Hematopoietic multipotent progenitor cell (in vitro differentiated cells): ENCODE measurements around the gene CGB3. TPM values are rescaled to one million over a fixed set of nuclear protein-coding genes. Genes with fewer than 3 reads are reported as not detected.
"Not testable (repeated sequence)": the region's sequence is repeated elsewhere in the genome, so short reads cannot be mapped to it uniquely, and the experiment has no call there.

ENCODE experiments used
- DNase-seq, 3 donors: peaks; one replicate each; pipeline ENCODE4 v3.0.0-alpha.2; 2011 to 2015; ENCODE audit warnings: low read depth in 2 of 3, low spot score in 2 of 3
- total RNA-seq: library from RNA; depleted of rRNA; stranded (reverse); fragments of >200 nt; gene quantifications from one replicate; pipeline ENCODE4 v1.2.3, GENCODE V29; 2012

The CGB3 gene
- total RNA-seq, 1 donor, result not detected

- not testable (repeated sequence) for DNase-seq
These were observed 19.4 kb upstream of the CGB3 start, which contains the start of gene CGB5 for GRCh38 chr19:49043548-49043947. Gene CGB5 (plus strand): TSS chr19:49043848. CDS start chr19:49044210, 362 bp downstream.

GRCh38 chr19:49042666-49043065, 18.5 kb upstream of the CGB3 start:
- not testable (repeated sequence) for DNase-seq

- no peak for DNase-seq
These were observed 18.0 kb upstream of the CGB3 start for GRCh38 chr19:49042177-49042576.

GRCh38 chr19:49039736-49040135, 15.6 kb upstream of the CGB3 start:
- not testable (repeated sequence) for DNase-seq

GRCh38 chr19:49038557-49039276, 14.6 kb upstream of the CGB3 start:
- DNase-seq, result not testable (repeated sequence)

GRCh38 chr19:49038111-49038510, 14.0 kb upstream of the CGB3 start:
- DNase-seq, result not testable (repeated sequence)

DNA sequence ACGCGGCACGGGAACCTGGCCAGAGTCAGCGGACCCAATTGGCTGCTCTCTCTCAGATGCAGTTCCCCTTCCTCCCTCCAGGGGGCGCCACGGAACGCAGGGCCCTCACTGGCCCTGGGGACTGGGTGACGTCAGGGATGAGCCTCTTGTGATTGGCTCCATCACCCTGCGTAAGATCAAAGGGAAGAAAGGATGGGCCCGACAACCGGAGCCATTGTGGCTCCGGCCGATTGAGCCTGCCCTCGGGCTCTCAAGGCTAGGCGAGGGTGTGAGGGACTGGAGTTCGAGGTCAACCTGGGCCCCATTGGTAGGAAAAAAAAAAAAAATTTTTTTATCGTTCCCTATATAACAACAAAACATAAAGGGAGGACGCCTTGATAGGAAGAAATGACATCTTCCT, 12.7 kb upstream of the CGB3 start, which contains the start of gene CGB1:
Gene CGB1 (minus strand): TSS at position 81 of the 400 bp plus-strand sequence. CDS start 184 bp downstream, outside the sequence.
- not testable (repeated sequence) for DNase-seq

GRCh38 chr19:49031642-49032301, 7.6 kb upstream of the CGB3 start, which contains the start of gene CGB2:
Gene CGB2 (plus strand): TSS chr19:49031890. CDS start chr19:49032096, 206 bp downstream.
- DNase-seq, result peak in 2 of 3 donors; percentile 50 to 60

DNA sequence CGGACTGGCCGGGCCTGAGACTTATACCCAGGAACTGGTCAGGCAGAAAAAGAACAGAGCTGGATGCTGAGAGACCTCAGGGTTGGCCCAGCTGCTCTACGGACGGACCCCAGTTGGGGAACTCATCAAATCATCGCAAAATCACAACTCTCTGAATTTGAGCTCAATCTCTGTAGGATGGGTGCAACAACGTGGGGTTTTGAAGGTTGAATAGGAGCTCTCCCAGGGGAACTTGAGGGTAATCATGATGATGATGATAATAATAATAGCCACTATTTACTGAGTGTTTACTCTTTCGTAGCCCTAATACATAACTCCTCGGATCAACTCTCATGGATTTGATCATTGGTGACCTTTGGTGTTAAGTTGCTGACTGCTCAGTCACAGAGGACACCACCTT, 6.2 kb upstream of the CGB3 start:
- DNase-seq, result not testable (repeated sequence)

DNA sequence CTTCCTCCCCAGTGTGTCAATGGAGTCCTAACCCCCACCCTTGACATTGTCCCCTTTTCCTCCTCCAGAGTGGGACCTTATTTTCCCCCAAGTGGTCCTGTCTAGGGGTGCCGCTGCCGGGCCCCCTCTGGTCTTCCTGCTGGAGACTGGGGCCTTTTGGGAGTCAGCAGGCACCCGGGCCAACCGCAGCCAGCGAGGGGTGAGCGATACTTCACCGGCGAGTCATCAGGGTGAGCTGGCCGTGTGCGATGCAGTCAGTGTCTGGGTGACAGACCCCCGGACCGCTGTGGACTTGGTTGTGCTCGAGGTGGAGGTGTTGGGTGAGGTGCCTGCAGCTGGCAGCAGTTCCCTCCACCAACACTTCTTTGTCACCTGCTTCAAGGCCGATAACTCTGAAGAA, 5.6 kb upstream of the CGB3 start:
- DNase-seq, result not testable (repeated sequence)

- not testable (repeated sequence) for DNase-seq
These were observed 4.6 kb upstream of the CGB3 start for GRCh38 chr19:49028686-49029085.

- DNase-seq, result not testable (repeated sequence)
These were observed 1.5 kb upstream of the CGB3 start for GRCh38 chr19:49025599-49025998.

GRCh38 chr19:49025088-49025487, 955 bp upstream of the CGB3 start:
- not testable (repeated sequence) for DNase-seq

GRCh38 chr19:49022116-49022515, 2.0 kb downstream of the CGB3 start:
- no peak for DNase-seq

- no peak for DNase-seq
These were observed 2.9 kb downstream of the CGB3 start for GRCh38 chr19:49020931-49021895.

DNA sequence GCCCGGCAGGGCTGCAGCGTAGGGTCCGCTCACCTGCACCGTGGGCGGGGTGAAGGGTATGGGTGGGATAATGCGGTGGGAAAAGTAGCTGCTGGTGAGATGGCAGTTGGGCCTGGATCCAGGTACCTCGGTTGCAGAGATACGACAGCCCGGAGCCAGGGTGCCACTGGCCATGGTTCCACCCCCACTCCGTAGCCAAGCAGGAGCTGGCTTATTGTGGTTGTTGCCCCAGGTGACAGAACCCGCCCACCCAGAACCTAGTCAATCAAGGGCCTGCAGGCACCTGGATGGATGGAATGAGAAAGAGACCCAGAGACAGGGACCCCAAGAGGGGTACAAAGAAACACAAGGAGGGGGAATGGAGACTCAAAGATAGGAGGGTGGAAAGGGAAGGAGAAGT, 3.8 kb downstream of the CGB3 start:
- no peak for DNase-seq

DNA sequence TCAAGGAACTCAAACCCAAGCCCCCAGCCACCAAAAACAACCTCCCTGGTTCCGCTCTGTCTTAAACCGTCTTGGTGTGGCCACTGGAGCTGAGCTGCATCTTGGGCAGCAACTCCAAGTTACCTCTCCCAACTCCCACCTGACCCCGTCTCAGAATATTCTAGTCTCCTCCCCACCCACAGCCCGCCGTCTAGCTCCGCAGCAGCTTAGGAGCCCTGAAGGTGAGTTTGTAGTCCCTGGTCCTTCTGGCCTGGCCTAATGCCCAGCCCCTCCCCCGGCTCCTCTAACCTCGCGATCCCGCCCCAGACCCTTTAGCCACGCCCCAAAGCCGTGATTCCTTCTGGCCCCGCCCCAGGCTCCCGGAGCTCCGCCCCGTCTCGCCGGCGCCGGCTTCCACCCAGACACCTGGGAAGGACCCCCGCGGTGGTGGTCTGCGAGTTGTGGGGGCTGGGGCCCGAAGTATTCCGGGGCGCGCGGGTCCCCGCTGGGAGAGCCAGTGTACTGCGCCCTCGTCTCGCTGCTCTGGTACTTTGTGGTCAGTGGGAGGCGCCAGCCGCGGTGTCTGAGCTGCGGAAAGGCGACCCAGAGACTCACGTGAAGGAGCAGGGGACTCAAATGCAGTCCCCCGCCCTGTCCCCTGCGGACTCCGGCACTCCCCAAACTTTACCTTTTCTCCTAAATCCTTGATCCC, 4.7 kb downstream of the CGB3 start:
- peak in 2 of 3 donors; percentile 38 to 46 for DNase-seq

DNA sequence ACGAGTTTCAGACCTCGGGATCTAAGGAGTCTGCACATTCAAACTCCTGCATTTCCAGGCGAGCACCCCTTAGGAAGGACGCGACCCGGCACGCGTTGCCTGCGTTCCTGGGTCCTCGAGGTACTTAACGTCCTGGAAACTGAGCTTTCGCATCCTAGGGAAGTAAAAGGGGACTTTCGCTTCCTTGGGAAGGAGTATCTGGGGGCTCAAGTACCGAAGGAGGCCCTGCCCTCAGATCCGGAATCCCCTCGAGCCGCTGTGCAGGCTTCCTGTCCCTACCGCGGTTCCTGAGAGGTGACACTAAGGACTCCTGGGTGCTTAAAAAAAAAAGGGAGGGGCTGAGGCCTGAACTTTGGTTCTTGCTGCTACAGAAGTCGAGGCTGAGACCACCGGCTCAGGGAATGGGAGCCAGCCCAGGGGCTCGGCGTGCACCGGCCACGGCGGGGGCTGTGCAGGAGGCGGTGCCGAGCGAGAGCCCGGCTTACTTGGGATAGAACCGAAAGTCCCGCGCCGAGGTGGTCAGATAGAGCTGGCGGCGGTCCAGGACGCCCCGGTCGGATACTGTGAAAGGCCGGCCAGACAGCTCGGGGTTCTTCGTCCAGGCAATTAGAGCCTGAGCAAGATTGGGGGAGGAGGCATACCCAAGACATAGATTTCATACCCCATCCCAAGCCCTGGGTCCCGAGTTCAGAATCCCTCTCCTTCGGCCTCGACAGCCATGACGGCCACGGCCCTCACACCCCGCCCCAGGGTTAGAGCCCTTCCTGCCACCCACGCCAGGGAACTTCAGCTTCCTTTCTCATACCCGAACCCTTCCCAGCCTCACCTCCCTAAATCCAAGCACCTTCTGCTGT, 5.5 kb downstream of the CGB3 start:
- peak in 1 of 3 donors; percentile 43 for DNase-seq
